Coronary artery (tissue), 2 donors: ENCODE results near the gene CTNNA3.

Source experiments
- DNase-seq: peaks from one replicate; pipeline ENCODE4 v3.0.0-alpha.2; 2017; ENCODE audit warnings: low spot score
- H3K27ac ChIP-seq, 2 donors: fragments of 200-600 bp; sonication (generic); one replicate each; pipeline ENCODE4 v1.5.1; 2016 to 2019
- H3K4me3 ChIP-seq: fragments of 200-600 bp; sonication (generic); 2 replicates; pipeline ENCODE4 v1.5.1; 2016; ENCODE audit warnings: mild to moderate bottlenecking, moderate library complexity
- TF ChIP-seq, protein P1 (sequence below): fragments of 200-600 bp; sonication (generic); IDR thresholded peaks from one replicate; pipeline ENCODE4 v1.5.1; 2019; ENCODE audit warnings: antibody characterized with exemption

CTNNA3 gene

DNA sequence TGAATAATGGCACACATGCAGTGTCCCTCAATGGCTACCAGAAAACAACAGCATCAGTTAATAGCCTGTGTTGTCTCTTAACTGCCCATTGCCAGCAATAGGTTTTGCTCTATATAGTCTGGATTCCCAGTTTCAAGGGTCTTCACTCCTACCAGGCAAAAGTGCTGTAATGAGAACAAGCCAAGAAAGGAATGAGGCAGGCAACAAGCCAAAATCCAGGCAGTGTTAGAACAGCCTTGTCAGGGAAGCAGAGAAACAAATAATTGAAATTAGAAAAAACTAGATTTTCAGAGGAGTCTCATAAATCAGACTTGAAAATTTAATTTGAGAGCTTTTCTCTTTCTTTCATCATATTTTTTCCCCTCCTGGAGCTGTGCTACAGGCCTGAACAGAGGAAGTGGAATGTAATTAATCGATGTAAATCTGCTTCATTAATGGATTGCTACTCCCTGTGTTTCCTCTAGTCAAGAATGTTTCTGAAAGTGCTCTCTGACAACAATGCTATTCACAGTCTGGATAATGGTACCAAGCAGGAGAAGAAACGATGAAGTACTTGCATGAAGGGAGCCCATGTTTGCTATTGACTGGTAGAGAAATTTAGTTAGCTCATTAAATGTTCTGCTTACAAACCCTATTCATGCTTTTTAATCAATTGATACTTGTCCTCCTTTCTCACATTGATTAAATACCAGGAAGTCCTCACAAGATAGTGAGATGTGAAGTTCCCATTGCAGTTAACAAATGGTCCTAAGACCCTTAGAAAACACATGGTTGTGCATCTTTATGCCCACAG is 972.2 kb downstream of the CTNNA3 start:
- no peak for DNase-seq
- no peak overlapping the region for H3K27ac ChIP-seq
- TF ChIP-seq, protein P1, sequence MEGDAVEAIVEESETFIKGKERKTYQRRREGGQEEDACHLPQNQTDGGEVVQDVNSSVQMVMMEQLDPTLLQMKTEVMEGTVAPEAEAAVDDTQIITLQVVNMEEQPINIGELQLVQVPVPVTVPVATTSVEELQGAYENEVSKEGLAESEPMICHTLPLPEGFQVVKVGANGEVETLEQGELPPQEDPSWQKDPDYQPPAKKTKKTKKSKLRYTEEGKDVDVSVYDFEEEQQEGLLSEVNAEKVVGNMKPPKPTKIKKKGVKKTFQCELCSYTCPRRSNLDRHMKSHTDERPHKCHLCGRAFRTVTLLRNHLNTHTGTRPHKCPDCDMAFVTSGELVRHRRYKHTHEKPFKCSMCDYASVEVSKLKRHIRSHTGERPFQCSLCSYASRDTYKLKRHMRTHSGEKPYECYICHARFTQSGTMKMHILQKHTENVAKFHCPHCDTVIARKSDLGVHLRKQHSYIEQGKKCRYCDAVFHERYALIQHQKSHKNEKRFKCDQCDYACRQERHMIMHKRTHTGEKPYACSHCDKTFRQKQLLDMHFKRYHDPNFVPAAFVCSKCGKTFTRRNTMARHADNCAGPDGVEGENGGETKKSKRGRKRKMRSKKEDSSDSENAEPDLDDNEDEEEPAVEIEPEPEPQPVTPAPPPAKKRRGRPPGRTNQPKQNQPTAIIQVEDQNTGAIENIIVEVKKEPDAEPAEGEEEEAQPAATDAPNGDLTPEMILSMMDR, result no peak
- no peak overlapping the region for H3K4me3 ChIP-seq

DNA sequence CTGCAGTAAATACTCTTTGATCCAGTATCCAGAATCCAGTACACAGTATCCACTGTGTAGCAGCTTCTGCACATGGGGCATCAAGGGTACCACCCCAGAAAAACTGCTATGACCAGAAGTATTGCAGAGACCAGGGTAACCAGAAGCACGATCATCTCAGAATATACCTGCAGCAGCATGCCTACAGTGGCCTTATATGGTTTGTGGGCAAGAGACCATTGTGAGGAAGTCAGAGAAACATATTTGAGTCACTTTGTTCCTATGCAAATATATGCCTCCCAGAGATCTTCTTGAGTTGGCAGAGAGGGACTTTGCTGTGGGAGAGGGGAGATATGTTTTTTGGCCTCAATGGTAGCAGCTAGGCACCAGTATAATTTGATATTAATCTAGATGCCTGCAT is 976.5 kb downstream of the CTNNA3 start:
- DNase-seq, result no peak
- no peak overlapping the region for H3K27ac ChIP-seq
- H3K4me3 ChIP-seq, result no peak overlapping the region
- TF ChIP-seq, protein P1, result no peak

DNA sequence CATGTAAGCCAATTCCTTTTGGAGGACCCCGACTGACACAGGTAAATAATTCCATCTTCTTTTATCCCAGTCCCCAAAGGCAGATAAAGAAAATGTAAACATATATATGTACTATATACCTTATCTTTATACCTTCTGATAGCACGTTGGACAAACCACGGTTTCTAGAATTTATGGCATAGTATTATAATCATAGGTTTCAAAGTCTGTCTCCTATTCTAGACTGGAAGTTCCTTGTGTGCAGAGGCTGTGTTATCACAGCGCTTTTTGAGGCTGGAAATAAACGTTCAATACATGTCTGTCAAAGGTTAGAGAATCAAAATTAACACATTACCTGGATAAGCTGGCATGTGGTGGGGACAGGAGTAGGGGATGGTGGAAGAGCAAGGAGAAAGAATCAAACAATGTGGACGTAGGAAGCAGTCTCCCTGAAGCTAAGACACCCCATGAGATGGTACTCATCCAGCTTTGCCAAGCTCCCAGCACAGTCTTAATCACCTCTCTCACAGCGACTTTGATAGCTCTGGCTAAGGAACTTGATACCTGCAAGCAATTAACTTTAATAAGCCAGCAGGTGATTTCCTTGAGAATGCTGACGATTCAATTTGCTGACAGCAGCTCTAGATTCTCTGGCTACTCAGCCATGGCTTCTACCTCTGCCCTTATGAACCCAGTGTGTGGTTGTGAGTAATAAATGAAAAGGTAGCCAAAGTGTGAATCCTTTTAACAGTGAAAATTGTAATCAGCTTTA is 978.6 kb downstream of the CTNNA3 start:
- no peak overlapping the region for H3K4me3 ChIP-seq
- TF ChIP-seq, protein P1, result no peak
- no peak overlapping the region for H3K27ac ChIP-seq
- no peak for DNase-seq

DNA sequence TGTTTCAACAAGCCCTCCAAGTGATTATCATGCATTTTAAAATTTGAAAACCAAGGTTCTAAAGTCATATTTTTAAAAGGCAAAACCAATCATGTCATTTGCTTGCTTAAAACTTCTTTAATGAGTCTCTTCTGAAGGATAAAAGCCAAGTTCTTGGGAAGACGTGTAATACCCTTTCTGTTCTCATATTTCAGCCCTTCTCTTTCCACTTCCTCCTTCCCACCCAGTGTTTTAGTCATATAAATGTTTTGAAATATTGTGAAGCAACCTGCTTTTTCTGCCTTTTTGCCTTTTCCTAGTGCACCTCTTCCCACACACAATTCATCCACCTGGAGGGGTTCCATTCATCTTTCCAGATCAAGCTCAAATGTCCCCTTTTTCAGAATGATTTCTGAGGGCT is 981.3 kb downstream of the CTNNA3 start:
- H3K4me3 ChIP-seq, result no peak overlapping the region
- no peak overlapping the region for H3K27ac ChIP-seq
- TF ChIP-seq, protein P1, result no peak
- no peak for DNase-seq

DNA sequence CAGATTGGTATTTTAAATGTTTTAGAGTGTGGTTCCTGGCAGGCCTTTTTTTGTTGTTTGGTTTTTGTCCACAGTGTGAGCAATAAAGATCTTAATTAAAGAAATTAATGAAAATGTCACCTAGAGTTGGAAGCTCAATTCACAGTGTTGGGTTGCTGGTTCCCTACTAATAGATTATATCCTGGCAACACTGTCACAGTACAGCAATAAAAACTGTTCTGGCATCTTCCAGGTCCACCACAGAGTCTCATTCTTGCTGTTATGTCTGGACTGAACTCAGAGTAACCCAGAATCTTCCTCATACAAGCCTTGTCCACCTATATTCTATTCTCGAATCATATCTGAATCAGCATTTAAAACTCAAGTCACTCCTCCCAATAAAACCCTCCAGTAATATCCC is 982.6 kb downstream of the CTNNA3 start:
- DNase-seq, result no peak
- H3K27ac ChIP-seq, result no peak overlapping the region
- no peak overlapping the region for H3K4me3 ChIP-seq
- TF ChIP-seq, protein P1, result no peak

DNA sequence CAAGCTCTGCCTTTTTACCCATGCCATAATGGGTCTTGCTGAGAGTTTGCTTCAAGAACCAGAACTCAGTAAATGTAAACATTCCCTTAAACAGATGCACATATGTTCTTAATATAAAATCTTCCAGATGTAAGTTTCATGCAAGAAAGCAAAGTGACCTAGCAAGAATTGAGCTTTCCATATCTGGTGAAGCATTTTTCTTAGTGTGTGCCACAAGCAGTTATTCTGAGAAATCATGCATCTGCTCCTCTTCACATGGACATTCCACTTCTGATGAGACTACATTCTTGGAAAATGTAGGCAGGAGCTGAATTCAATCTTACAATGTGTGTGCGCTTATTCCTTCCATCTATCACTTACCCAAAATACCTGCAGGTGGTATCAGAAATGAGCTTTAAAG is 997.9 kb downstream of the CTNNA3 start:
- Histone ChIP-seq H3K4me3 (no peak overlapping the region), H3K27ac (no peak overlapping the region)
- TF ChIP-seq, protein P1, result no peak
- no peak for DNase-seq

DNA sequence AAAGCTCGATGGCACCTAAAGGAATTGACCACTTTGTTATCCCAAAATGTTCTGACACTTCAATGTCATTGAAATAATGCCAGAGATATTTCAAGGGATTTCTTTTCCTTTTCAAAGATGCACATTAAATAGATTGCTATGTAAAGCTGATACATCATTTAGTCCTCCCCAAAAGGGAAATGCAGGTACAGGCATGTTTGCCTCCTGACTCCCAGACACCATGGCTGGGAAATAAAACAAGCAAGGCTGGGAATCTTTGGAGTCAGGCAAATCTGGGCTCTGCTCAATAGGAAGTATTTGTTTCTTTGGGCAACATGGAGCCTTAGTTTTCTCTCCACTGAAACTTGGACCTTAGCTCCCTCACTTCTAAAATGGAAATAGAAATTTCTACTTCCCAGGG is 1000.9 kb downstream of the CTNNA3 start:
- no peak for DNase-seq
- TF ChIP-seq, protein P1, result no peak
- no peak overlapping the region for H3K4me3 ChIP-seq
- H3K27ac ChIP-seq, result no peak overlapping the region
